Fibroblast of villous mesenchyme (primary cell): ENCODE measurements around the gene TP53. TPM values are rescaled to one million over a fixed set of nuclear protein-coding genes. Genes with fewer than 3 reads are reported as not detected.

ENCODE experiments used
- DNase-seq: peaks from one replicate; pipeline ENCODE4 v3.0.0-alpha.2; 2010; ENCODE audit warnings: low read depth
- H3K4me3 ChIP-seq: 2 replicates; pipeline ENCODE4 v1.5.1; 2011; ENCODE audit warnings: low read depth, mild to moderate bottlenecking, low read length
- total RNA-seq: library from RNA; depleted of rRNA; stranded (reverse); fragments of >200 nt; gene quantifications from 2 replicates; pipeline ENCODE4 v1.2.3, GENCODE V29; 2012
- TF ChIP-seq, protein P1 (sequence below): IDR thresholded peaks from 2 replicates; pipeline ENCODE4 v1.5.1; 2012; ENCODE audit warnings: low read depth, mild to moderate bottlenecking, low read length; ENCODE audit not compliant: insufficient read depth

The TP53 gene
- total RNA-seq, 1 donor, result 79.5 TPM

DNA sequence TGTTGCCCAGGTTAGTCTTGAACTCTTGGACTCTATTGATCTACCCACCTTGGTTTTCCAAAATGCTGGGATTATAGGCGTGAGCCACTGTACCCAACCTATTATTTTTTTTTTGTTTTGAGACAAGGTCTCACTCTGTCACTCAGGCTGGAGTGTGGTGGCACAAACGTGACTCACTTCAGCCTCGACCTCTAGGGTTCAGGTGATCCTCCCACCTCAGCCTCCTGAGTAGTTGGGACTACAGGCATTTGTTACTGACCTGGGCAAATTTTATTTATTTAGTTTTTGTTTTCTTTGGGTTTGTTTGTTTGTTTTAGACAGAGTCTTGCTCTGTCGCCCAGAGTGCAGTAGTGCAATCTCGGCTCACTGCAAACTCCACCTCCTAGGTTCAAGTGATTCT lies 63.6 kb downstream of the TP53 start:
- TF ChIP-seq, protein P1, sequence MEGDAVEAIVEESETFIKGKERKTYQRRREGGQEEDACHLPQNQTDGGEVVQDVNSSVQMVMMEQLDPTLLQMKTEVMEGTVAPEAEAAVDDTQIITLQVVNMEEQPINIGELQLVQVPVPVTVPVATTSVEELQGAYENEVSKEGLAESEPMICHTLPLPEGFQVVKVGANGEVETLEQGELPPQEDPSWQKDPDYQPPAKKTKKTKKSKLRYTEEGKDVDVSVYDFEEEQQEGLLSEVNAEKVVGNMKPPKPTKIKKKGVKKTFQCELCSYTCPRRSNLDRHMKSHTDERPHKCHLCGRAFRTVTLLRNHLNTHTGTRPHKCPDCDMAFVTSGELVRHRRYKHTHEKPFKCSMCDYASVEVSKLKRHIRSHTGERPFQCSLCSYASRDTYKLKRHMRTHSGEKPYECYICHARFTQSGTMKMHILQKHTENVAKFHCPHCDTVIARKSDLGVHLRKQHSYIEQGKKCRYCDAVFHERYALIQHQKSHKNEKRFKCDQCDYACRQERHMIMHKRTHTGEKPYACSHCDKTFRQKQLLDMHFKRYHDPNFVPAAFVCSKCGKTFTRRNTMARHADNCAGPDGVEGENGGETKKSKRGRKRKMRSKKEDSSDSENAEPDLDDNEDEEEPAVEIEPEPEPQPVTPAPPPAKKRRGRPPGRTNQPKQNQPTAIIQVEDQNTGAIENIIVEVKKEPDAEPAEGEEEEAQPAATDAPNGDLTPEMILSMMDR, result no peak
- H3K4me3 ChIP-seq, result no peak overlapping the region
- DNase-seq, result no peak

DNA sequence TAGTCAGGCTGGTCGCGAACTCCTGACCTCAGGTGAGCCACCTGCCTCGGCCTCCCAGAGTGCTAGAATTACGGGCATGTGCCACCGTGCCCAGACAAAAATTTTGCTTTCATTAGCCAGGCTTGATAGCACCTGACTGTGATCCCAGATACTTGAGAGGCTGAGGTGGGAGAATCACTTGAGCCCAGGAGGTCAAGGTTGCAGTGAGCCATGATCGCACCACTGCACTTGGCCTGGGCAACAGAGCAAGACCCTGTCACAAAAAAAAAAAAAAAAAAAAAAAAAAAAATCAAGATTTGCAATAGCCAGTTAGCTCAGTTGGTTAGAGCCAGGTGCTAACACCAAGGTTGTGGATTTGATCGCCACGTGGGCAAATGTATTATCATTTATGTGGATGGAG lies 66.5 kb downstream of the TP53 start:
- TF ChIP-seq, protein P1, result no peak
- H3K4me3 ChIP-seq, result no peak overlapping the region
- no peak for DNase-seq

DNA sequence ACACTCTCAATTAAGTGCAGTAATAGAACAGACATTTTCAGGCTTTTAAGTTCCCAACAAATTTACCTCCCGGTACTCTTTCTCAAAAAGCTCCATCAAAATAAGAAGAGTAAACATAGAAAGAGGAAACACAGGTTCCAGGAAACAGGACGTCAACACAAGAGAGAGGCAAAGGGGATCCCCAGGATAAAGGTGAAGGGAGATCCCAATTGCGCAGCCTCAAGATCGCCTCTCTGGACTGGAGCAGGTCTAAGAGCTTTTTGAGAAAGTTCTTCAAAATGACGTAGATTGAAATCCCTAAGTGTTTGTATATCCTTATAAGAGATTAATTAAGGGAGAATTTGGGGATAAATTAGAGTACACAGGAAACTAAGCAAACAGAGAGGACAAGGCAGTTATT lies 68.7 kb downstream of the TP53 start:
- no peak for DNase-seq
- TF ChIP-seq, protein P1, result no peak

More for the DNA sequence above, 68.7 kb downstream of the TP53 start:
- no peak overlapping the region for H3K4me3 ChIP-seq

Other genes with a start within 250 kb of the TP53 start
- gene FGF11, start 248.0 kb downstream of the TP53 start, total RNA-seq, result 0.32 and 3.9 TPM in 2 replicates
- gene CHRNB1, start 242.4 kb downstream of the TP53 start, total RNA-seq, result 6.1 and 6.9 TPM in 2 replicates
- gene ZBTB4, start 207.9 kb downstream of the TP53 start, total RNA-seq, result 30.0 and 37.1 TPM in 2 replicates
- gene SLC35G6, start 206.0 kb downstream of the TP53 start, total RNA-seq, result not detected in 2 replicates
- gene POLR2A, start 203.1 kb downstream of the TP53 start, total RNA-seq, result 118 and 127 TPM in 2 replicates
- 11.7 and 14.5 TPM in 2 replicates for gene TNFSF12, start 138.4 kb downstream of the TP53 start, total RNA-seq
- gene TNFSF13, start 128.7 kb downstream of the TP53 start, total RNA-seq, result 0.43 and 0.64 TPM in 2 replicates
- 69.9 and 75.1 TPM in 2 replicates for gene SENP3, start 125.6 kb downstream of the TP53 start, total RNA-seq
- gene CD68, start 107.9 kb downstream of the TP53 start, total RNA-seq, result 9.1 and 9.7 TPM in 2 replicates
- 70.5 and 101 TPM in 2 replicates for gene MPDU1, start 103.6 kb downstream of the TP53 start, total RNA-seq
- under 0.01 and 0.64 TPM in 2 replicates for gene SOX15, start 97.4 kb downstream of the TP53 start, total RNA-seq
- gene FXR2, start 72.6 kb downstream of the TP53 start, total RNA-seq, result 37.4 and 39.7 TPM in 2 replicates
- gene SAT2, start 59.7 kb downstream of the TP53 start, total RNA-seq, result 23.3 and 37.0 TPM in 2 replicates
- 0.64 and 0.86 TPM in 2 replicates for gene SHBG, start 57.4 kb downstream of the TP53 start, total RNA-seq
- gene ATP1B2, start 36.6 kb downstream of the TP53 start, total RNA-seq, result not detected in 2 replicates
- gene WRAP53, start 987 bp upstream of the TP53 start, total RNA-seq, result 5.2 and 6.0 TPM in 2 replicates
- 0.32 and 0.43 TPM in 2 replicates for gene EFNB3, start 17.7 kb upstream of the TP53 start, total RNA-seq
- under 0.01 and 0.43 TPM in 2 replicates for gene DNAH2, start 30.3 kb upstream of the TP53 start, total RNA-seq
- gene KDM6B, start 146.7 kb upstream of the TP53 start, total RNA-seq, result 3.0 and 5.8 TPM in 2 replicates
- 0.43 and 1.3 TPM in 2 replicates for gene TMEM88, start 167.6 kb upstream of the TP53 start, total RNA-seq
- 55.3 and 73.1 TPM in 2 replicates for gene NAA38, start 170.1 kb upstream of the TP53 start, total RNA-seq
- 6.4 and 11.2 TPM in 2 replicates for gene CYB5D1, start 170.5 kb upstream of the TP53 start, total RNA-seq
- gene CHD3, start 201.3 kb upstream of the TP53 start, total RNA-seq, result 103 and 111 TPM in 2 replicates
- 2.2 and 4.2 TPM in 2 replicates for gene RNF227, start 228.8 kb upstream of the TP53 start, total RNA-seq
- 1.3 and 1.7 TPM in 2 replicates for gene KCNAB3, start 242.4 kb upstream of the TP53 start, total RNA-seq
- gene TRAPPC1, start 244.5 kb upstream of the TP53 start, total RNA-seq, result 42.7 and 47.4 TPM in 2 replicates
- 21.3 and 25.5 TPM in 2 replicates for gene CNTROB, start 244.7 kb upstream of the TP53 start, total RNA-seq